Mucosa of rectum (tissue), 2 donors: ENCODE data around the gene AMN1.
"Not testable (repeated sequence)": the region's sequence is repeated elsewhere in the genome, so short reads cannot be mapped to it uniquely, and the experiment has no call there.

Experiments
- H3K27ac ChIP-seq, 2 donors: one replicate each; pipeline ENCODE4 v1.7.0; 2013; ENCODE audit warnings: inconsistent platforms in 2 of 2, low read depth in 2 of 2, low read length in 2 of 2
- H3K27me3 ChIP-seq, 2 donors: one replicate each; pipeline ENCODE4 v1.7.0; 2013; ENCODE audit warnings: low read length in 2 of 2; ENCODE audit not compliant: control insufficient read depth in 2 of 2, insufficient read depth in 2 of 2
- H3K36me3 ChIP-seq, 2 donors: one replicate each; pipeline ENCODE4 v1.7.0; 2013; ENCODE audit warnings: low read length in 2 of 2; ENCODE audit not compliant: control insufficient read depth in 2 of 2, insufficient read depth in 2 of 2
- H3K4me1 ChIP-seq, 2 donors: one replicate each; pipeline ENCODE4 v1.7.0; 2013; ENCODE audit warnings: low read length in 2 of 2, mild to moderate bottlenecking in 1 of 2; ENCODE audit not compliant: control insufficient read depth in 2 of 2, insufficient read depth in 2 of 2
- H3K4me3 ChIP-seq, 2 donors: one replicate each; pipeline ENCODE4 v1.7.0; 2013; ENCODE audit warnings: low read length in 2 of 2
- H3K9ac ChIP-seq, 2 donors: one replicate each; pipeline ENCODE4 v1.7.0; 2013; ENCODE audit warnings: low read length in 2 of 2, low read depth in 1 of 2, mild to moderate bottlenecking in 1 of 2
- H3K9me3 ChIP-seq, 2 donors: one replicate each; pipeline ENCODE4 v1.7.0; 2013; ENCODE audit warnings: low read length in 2 of 2; ENCODE audit not compliant: control insufficient read depth in 2 of 2
- donor health status: healthy.
- donor health status: Normal muscosa, but diverticular disease.

The AMN1 gene

DNA sequence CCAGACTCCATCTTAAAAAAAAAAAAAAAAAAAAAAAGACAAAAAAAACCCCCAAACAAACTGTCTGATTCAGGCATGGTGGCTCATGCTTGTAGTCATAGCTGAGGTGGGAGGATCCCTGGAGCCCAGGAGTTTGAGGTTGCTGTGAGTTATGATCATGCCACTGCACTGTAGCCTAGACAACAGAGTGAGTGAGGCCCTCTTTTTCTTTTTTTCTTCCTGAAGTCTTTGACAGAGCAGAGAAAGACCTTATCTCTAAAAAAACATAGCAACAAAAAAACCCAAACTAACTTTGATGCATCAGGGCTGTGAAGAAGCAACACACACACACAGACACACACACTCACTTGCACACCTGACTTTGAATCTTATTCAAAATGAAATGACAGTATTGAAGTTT, 7.7 kb upstream of the AMN1 start:
- Histone ChIP-seq H3K4me1 (peaks cover 3 to 6% of the 10 kb centered on the region in 2 donors), H3K27ac (no peak overlapping the region), H3K9ac (no peak overlapping the region), H3K36me3 (no peaks in the 10 kb centered on the region), H3K4me3 (no peak overlapping the region), H3K27me3 (no peaks in the 10 kb centered on the region), H3K9me3 (no peaks in the 10 kb centered on the region)

DNA sequence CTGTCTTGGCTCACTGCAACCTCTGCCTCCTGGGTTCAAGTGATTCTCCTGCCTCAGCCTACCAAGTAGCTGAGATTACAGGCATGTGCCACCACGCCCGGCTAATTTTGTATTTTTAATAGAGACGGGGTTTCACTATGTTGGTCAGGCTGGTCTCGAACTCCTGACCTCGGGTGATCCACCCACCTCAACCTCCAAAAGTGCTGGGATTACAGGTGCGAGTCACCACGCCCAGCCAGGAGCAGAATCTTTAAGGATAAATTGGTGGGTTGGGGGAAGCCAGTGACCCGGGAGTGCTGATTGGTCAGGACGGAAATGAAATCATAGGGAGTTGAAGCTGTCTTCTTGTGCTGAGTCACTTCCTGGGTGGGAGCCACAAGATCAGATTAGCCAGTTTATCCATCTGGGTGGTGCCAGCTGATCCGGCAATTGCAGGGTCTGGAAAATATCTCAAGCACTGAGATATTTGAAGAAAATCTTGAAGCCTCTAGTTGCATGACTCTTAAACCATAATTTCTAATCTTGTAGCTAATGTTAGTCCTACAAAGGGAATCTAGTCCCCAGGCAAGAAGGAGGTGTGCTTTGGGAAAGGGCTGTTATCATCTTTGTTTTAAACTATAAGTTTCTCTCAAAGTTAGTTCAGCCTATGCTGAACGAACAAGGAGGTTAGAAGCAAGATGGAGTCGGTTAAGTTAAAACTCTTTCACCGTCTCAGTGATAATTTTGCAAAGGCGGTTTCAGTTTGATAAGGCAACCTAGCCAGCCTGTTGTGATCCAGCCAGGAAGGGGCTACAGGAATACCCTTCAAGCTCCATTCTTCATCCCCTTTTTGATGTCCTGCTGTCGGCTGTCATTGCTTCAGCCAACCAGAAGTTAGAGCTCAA, 5.0 kb upstream of the AMN1 start:
- not testable (repeated sequence) for H3K9ac ChIP-seq, H3K9me3 ChIP-seq, H3K27me3 ChIP-seq, H3K36me3 ChIP-seq, H3K4me3 ChIP-seq
- Histone ChIP-seq H3K4me1 (peaks cover 7 to 10% of the 10 kb centered on the region in 2 donors), H3K27ac (peak overlapping the region in 1 of 2 donors; percentile 86)

- Histone ChIP-seq H3K4me1 (peaks cover 7 to 10% of the 10 kb centered on the region in 2 donors), H3K9ac (no peak overlapping the region), H3K27me3 (no peaks in the 10 kb centered on the region), H3K9me3 (no peaks in the 10 kb centered on the region), H3K27ac (peak overlapping the region; percentile 32 to 86), H3K36me3 (no peaks in the 10 kb centered on the region), H3K4me3 (no peak overlapping the region)
Observed at GRCh38 chr12:31732926-31733548, 4.2 kb upstream of the AMN1 start.

GRCh38 chr12:31731203-31731602, 2.4 kb upstream of the AMN1 start:
- Histone ChIP-seq H3K4me1 (peaks cover 7 to 10% of the 10 kb centered on the region in 2 donors), H3K27ac (peak overlapping the region in 1 of 2 donors; percentile 68)
- H3K27me3 ChIP-seq, H3K9me3 ChIP-seq, H3K4me3 ChIP-seq, H3K36me3 ChIP-seq, H3K9ac ChIP-seq: not testable (repeated sequence)

- Histone ChIP-seq H3K9ac (peak overlapping the region; percentile 88 to 95), H3K4me3 (peak overlapping the region; percentile 86 to 97), H3K36me3 (no peaks in the 10 kb centered on the region), H3K27me3 (no peaks in the 10 kb centered on the region), H3K27ac (peak overlapping the region; percentile 99 to 100), H3K4me1 (peaks cover 7 to 10% of the 10 kb centered on the region in 2 donors), H3K9me3 (no peaks in the 10 kb centered on the region)
Observed at GRCh38 chr12:31729705-31730104, 884 bp upstream of the AMN1 start.

- H3K36me3 ChIP-seq: no peaks in the 10 kb centered on the region
- H3K4me3 ChIP-seq: peak overlapping the region; percentile 96 to 97
- peak overlapping the region; percentile 98 to 99 for H3K9ac ChIP-seq
- peaks cover 7 to 10% of the 10 kb centered on the region in 2 donors for H3K4me1 ChIP-seq
- H3K27ac ChIP-seq: peak overlapping the region; percentile 99 to 100
- no peaks in the 10 kb centered on the region for H3K9me3 ChIP-seq
- H3K27me3 ChIP-seq: no peaks in the 10 kb centered on the region
Observed at GRCh38 chr12:31728289-31728916, 418 bp downstream of the AMN1 start.

DNA sequence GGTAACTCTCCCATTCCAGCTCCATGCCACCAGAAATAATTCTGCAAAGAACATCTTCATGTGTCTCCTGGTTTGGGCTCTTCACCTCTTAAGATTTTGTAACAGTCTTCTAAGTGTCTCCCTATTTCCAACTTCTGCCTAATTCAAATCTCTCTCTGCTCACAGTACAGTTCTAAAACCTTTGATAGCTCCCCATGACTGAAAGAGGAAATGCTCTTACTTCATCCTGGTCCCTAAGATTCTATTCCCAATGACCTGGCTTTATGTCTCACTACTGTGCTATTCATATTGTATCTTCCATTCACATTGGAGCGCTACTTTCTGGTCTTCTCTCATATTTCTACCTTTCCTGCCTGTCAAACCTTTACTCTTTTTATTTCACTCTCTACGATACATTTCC, 1.6 kb downstream of the AMN1 start:
- H3K27me3 ChIP-seq: no peaks in the 10 kb centered on the region
- H3K9ac ChIP-seq: no peak overlapping the region
- no peaks in the 10 kb centered on the region for H3K36me3 ChIP-seq
- H3K27ac ChIP-seq: no peak overlapping the region
- H3K9me3 ChIP-seq: no peaks in the 10 kb centered on the region
- peaks cover 4 to 7% of the 10 kb centered on the region in 2 donors for H3K4me1 ChIP-seq
- H3K4me3 ChIP-seq: no peak overlapping the region

DNA sequence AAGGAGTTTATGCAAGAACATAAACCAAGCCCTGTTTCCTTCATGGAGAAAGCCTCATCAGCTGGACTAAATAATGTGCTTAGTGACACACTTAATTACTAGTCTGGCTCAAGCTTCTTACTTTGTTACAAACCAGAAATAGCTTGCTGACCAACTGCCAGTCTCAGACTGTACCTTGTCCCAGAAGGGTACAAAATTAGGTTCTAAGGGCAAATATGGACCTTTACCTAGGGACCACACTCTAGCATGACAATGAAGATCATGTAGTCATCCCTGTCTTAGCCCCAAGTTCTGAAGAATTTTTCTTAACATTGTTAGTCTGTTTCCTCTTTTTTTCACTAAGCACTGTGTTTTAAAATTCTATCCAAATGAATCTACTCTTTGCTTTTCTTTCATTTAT, 2.2 kb downstream of the AMN1 start:
- H3K27ac ChIP-seq: no peak overlapping the region
- H3K4me1 ChIP-seq: peaks cover 4 to 5% of the 10 kb centered on the region in 2 donors
- no peak overlapping the region for H3K4me3 ChIP-seq
- H3K9ac ChIP-seq: peak overlapping the region in 1 of 2 donors; percentile 9
- H3K27me3 ChIP-seq: no peaks in the 10 kb centered on the region
- no peaks in the 10 kb centered on the region for H3K9me3 ChIP-seq
- H3K36me3 ChIP-seq: no peaks in the 10 kb centered on the region

- Histone ChIP-seq H3K27me3 (no peaks in the 10 kb centered on the region), H3K9ac (no peak overlapping the region), H3K4me1 (peaks cover 0 to 1% of the 10 kb centered on the region in 2 donors), H3K36me3 (no peaks in the 10 kb centered on the region), H3K27ac (no peak overlapping the region), H3K9me3 (no peaks in the 10 kb centered on the region), H3K4me3 (no peak overlapping the region)
Observed at GRCh38 chr12:31724557-31724956, 4.3 kb downstream of the AMN1 start.

DNA sequence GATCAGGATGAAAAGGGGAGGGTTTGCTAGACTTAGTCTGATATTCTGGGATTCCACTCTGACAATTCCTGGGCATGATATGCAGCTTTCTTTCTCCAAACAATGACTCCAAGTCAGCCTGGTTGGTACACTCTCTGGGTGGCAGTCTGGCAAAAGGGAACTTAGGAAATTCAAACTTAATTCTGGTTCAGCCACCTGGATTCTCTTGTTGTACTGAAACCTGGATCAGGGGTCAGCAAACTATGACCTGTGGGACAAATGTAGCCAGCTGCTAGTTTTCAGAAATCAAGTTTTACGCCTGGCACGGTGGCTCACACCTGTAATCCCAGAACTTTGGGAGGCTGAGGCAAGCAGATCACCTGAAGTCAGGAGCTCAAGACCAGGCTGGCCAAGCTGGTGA, 6.2 kb downstream of the AMN1 start:
- no peak overlapping the region for H3K27ac ChIP-seq
- H3K9me3 ChIP-seq: no peaks in the 10 kb centered on the region
- peaks cover 0 to 2% of the 10 kb centered on the region in 2 donors for H3K36me3 ChIP-seq
- no peak overlapping the region for H3K9ac ChIP-seq
- no peak overlapping the region for H3K4me3 ChIP-seq
- no peaks in the 10 kb centered on the region for H3K4me1 ChIP-seq
- H3K27me3 ChIP-seq: no peaks in the 10 kb centered on the region
